ENCODE data around the gene FCF1. TPM values are rescaled to one million over a fixed set of nuclear protein-coding genes. Genes with fewer than 3 reads are reported as not detected.

FCF1 gene, protein sequence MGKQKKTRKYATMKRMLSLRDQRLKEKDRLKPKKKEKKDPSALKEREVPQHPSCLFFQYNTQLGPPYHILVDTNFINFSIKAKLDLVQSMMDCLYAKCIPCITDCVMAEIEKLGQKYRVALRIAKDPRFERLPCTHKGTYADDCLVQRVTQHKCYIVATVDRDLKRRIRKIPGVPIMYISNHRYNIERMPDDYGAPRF
- total RNA-seq, result 34.5 and 43.6 TPM in 2 replicates

DNA sequence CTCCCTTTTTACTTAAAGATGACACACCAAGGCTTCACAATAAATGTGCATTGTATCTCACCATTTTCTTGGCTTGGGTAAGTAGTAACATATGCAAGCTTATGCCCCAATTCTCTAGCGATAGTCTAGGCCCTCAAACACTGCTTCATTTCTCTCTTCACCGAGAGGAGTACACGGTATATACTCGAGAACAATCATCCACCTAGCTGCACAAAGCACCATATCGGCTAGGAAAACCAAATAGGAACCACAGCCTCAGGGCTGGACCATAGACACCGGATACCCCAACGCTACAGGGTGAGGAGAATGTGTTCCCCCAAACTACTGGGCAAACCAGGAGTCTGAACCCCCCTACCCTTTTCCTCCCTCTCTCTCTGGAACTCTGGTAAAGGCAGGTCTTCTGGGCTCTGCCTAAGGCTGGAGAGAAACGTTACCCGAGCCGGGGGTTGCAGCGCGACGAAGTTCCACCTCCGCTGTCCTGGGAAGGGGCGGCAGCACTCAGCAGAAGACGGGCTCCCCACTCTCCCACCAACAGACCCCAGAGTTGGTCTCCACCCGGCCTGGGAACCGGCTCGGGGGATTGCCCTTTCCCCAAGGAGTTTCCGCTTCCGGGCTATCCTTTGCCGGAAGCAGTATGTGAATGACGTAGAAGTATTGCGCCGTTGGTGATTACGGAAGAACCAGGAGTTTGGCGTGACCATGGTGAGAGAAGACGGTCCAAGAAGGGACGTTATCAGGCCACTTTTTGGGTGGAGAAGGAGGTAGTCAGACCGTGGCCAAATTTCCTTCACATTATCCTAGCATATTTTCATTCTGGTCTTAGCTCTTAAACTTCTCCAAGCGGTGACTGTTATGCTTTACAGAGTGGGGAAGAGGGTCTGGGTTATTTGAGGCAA is at the start of gene FCF1, which contains the start of gene AREL1:
TSS of gene FCF1 (plus strand) at position 646 of the 896 bp plus-strand sequence. CDS start at position 700, 54 bp downstream.
TSS of gene AREL1 (minus strand) at position 582 of the 896 bp plus-strand sequence. CDS start 27,465 bp downstream, outside the sequence.

DNA sequence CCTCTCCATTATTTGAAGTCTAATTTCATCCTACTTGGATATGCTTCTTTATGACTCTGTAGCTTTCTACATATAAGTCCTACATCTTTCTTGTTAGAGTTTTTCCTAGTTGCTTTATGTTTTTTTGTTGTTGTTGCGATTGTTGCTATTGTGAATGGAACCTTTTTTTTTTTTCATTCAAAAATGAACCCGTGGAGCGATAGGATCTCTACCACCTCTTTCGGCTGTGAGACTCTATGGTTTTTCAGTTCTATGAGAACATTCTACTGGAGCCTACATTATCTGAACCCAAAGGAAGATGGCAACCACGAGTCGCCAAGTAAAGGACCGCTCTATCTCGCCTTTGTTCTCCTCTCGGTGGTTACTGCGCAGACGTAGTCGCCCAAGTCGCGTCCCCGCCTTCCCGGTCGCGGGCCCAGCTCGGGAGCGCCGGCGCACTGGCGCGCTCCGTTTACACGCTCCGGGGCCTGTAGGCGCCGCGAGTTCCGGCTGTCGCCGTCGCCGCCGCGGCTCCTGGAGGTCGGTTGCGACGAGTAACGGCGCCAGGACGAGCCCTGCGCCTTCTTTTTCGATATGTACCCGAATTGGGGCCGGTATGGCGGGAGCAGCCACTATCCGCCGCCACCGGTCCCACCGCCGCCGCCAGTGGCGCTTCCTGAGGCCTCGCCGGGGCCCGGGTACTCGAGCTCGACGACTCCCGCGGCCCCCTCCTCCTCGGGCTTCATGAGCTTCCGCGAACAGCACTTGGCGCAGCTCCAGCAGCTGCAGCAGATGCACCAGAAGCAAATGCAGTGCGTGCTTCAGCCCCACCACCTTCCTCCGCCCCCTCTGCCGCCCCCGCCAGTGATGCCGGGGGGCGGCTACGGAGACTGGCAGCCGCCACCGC is 50.2 kb downstream of the FCF1 start, which contains the start of gene YLPM1:
TSS of gene YLPM1 (plus strand) at position 400 of the 886 bp plus-strand sequence. CDS start at position 574, 174 bp downstream.

Other genes starting within 250 kb of the FCF1 start
- gene NPC2, start 219.8 kb upstream of the FCF1 start, total RNA-seq, result 713 and 752 TPM in 2 replicates
- 9.1 and 14.7 TPM in 2 replicates for gene ISCA2, start 219.4 kb upstream of the FCF1 start, total RNA-seq
- 123 and 130 TPM in 2 replicates for gene LTBP2, start 100.9 kb upstream of the FCF1 start, total RNA-seq
- gene AREL1, start 64 bp upstream of the FCF1 start, total RNA-seq, result 13.5 and 16.3 TPM in 2 replicates
- gene YLPM1, start 50.2 kb downstream of the FCF1 start, total RNA-seq, result 30.3 and 30.9 TPM in 2 replicates
- gene PROX2, start 163.0 kb downstream of the FCF1 start, total RNA-seq, result not detected in 2 replicates
- 53.6 and 89.1 TPM in 2 replicates for gene DLST, start 168.8 kb downstream of the FCF1 start, total RNA-seq
- 4.4 TPM in 1 of 2 replicates, not detected in the other for gene RPS6KL1, start 210.1 kb downstream of the FCF1 start, total RNA-seq
- 24.0 and 30.8 TPM in 2 replicates for gene PGF, start 242.5 kb downstream of the FCF1 start, total RNA-seq